DMS 273 treated with DMSO at 0.1 percent for 48 hours (cell line): ENCODE data around the gene DDX39B.
A peak's percentile ranks its signal among the peaks of the same experiment; 100 is the strongest.

Source experiments
- DNase-seq: peaks from one replicate; lab custom pipeline; 2025; lab: John Stamatoyannopoulos, UW

DDX39B gene

GRCh38 chr6:31575952-31576685 is 34.3 kb upstream of the DDX39B start:
- DNase-seq: no peak

GRCh38 chr6:31575335-31575901 is 33.6 kb upstream of the DDX39B start, which contains the start of gene TNF:
Gene TNF (plus strand): TSS chr6:31575565. CDS start chr6:31575742, 177 bp downstream.
- no peak for DNase-seq

- DNase-seq: no peak
Measured at GRCh38 chr6:31574106-31575061, 32.6 kb upstream of the DDX39B start.

- no peak for DNase-seq
Measured at GRCh38 chr6:31573239-31574105, 31.7 kb upstream of the DDX39B start.

- no peak for DNase-seq
Measured at GRCh38 chr6:31572041-31572911, 30.5 kb upstream of the DDX39B start, which contains the start of gene LTA. Gene LTA (plus strand): TSS chr6:31572289. CDS start chr6:31572743, 454 bp downstream.

GRCh38 chr6:31569861-31570536 is 28.2 kb upstream of the DDX39B start:
- DNase-seq: no peak

GRCh38 chr6:31568537-31568961 is 26.7 kb upstream of the DDX39B start:
- DNase-seq: no peak

- DNase-seq: no peak
Measured at GRCh38 chr6:31567531-31568370, 25.9 kb upstream of the DDX39B start.

GRCh38 chr6:31560697-31561058 is 18.9 kb upstream of the DDX39B start:
- DNase-seq: no peak

- no peak for DNase-seq
Measured at GRCh38 chr6:31559958-31560696, 18.3 kb upstream of the DDX39B start.

GRCh38 chr6:31559606-31559957 is 17.8 kb upstream of the DDX39B start:
- DNase-seq: no peak

GRCh38 chr6:31558631-31559500 is 17.1 kb upstream of the DDX39B start:
- DNase-seq: no peak

GRCh38 chr6:31558318-31558625 is 16.5 kb upstream of the DDX39B start:
- DNase-seq: no peak

GRCh38 chr6:31557443-31558317 is 15.9 kb upstream of the DDX39B start:
- DNase-seq: no peak

- DNase-seq: no peak
Measured at GRCh38 chr6:31556307-31556706, 14.5 kb upstream of the DDX39B start.

- DNase-seq: peak; percentile 11
Measured at GRCh38 chr6:31551371-31551770, 9.6 kb upstream of the DDX39B start.

- DNase-seq: no peak
Measured at GRCh38 chr6:31548544-31548873, 6.7 kb upstream of the DDX39B start.
